ACC112 (cell line): ENCODE data around the gene MYO3B.

Experiments
- H2AFZ ChIP-seq: fragments of 200-600 bp; sonication (generic); one replicate; pipeline ENCODE4 v1.6.0; 2017; ENCODE audit warnings: antibody characterized with exemption, low read length; ENCODE audit not compliant: unreplicated experiment
- H3K27ac ChIP-seq: fragments of 200-600 bp; sonication (generic); 2 replicates; pipeline ENCODE4 v1.5.1; 2014; ENCODE audit warnings: low read depth, mild to moderate bottlenecking, antibody characterized with exemption, low read length, moderate library complexity
- H3K27me3 ChIP-seq: fragments of 200-600 bp; sonication (generic); 2 replicates; pipeline ENCODE4 v1.6.1; 2014; ENCODE audit warnings: mild to moderate bottlenecking, antibody characterized with exemption, low read length, moderate library complexity, mixed read lengths; ENCODE audit not compliant: insufficient read depth
- H3K36me3 ChIP-seq: fragments of 200-600 bp; sonication (generic); 2 replicates; pipeline ENCODE4 v1.6.1; 2016; ENCODE audit warnings: mild to moderate bottlenecking, antibody characterized with exemption, low read length, moderate library complexity, mixed read lengths; ENCODE audit not compliant: insufficient read depth
- H3K4me1 ChIP-seq: fragments of 200-600 bp; sonication (generic); one replicate; pipeline ENCODE4 v1.6.1; 2016; ENCODE audit warnings: low read length, mixed read lengths; ENCODE audit not compliant: insufficient read depth, unreplicated experiment, control insufficient read depth
- H3K4me3 ChIP-seq: fragments of 200-600 bp; sonication (generic); 2 replicates; pipeline ENCODE4 v1.5.1; 2014; ENCODE audit warnings: mild to moderate bottlenecking, low read depth, low read length
- H3K79me2 ChIP-seq: fragments of 200-600 bp; sonication (generic); one replicate; pipeline ENCODE4 v1.6.0; 2016; ENCODE audit warnings: low read length; ENCODE audit not compliant: control insufficient read depth, unreplicated experiment, insufficient read depth

Gene MYO3B

DNA sequence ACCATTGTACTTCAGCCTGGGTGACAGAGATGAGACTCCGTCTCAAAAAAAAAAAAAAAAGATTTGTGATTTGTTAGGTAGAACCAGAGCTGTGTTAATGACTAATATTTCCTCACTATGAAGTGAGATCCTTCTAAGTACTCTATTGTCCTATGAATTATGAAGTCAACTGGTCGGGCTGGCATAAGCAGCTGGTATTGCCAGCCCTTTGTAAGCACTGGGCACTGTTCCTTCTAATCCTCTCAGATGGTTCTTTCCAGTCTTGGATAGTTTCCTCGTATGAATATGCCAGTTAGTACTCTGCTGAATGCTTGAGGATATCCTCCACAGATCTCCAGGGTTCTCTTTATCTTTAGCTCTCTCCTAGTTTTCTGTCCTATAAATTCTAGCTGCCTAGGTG lies 314.1 kb downstream of the MYO3B start:
- no peak overlapping the region for H3K4me3 ChIP-seq
- H3K4me1 ChIP-seq = peaks cover 9% of the 10 kb centered on the region
- no peaks in the 10 kb centered on the region for H3K79me2 ChIP-seq
- H3K36me3 ChIP-seq = no peaks in the 10 kb centered on the region
- no peak overlapping the region for H3K27ac ChIP-seq
- peaks cover 12% of the 10 kb centered on the region for H3K27me3 ChIP-seq
- no peak overlapping the region for H2AFZ ChIP-seq

DNA sequence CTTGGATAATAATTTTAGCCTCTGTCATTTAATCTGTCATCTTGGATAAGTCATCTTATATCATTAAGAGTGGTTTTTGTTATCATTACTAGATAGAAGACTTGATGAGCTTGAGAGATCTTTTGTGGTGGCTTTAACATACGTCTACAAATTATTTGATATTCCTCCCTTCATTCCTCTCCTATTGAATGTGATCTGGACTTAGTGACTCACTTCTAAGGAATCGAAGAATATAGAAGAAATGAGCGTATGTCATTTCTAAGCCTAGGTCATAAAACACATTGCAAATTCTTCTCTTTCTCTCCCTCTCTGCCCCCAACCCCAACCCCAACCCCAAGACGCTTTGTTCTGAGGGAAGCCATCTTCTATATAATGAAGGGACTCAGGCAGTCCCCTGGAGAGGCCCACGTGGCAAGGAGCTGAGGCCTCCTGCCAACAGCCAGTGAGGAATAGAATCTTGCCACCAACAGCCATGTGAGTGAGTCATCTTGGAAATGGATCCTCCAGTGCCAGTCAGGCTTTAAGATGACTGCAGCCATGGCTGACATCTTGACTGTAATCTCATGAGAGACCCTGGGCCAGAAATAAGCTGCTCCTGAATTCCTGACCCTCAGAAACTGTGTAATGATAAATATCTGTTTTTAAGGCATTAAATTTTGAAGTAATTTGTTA lies 315.6 kb downstream of the MYO3B start:
- H2AFZ ChIP-seq = peak overlapping the region; percentile 60
- no peak overlapping the region for H3K4me3 ChIP-seq
- H3K79me2 ChIP-seq = no peaks in the 10 kb centered on the region
- peaks cover 14% of the 10 kb centered on the region for H3K27me3 ChIP-seq
- H3K27ac ChIP-seq = no peak overlapping the region
- H3K4me1 ChIP-seq = peaks cover 9% of the 10 kb centered on the region
- no peaks in the 10 kb centered on the region for H3K36me3 ChIP-seq

DNA sequence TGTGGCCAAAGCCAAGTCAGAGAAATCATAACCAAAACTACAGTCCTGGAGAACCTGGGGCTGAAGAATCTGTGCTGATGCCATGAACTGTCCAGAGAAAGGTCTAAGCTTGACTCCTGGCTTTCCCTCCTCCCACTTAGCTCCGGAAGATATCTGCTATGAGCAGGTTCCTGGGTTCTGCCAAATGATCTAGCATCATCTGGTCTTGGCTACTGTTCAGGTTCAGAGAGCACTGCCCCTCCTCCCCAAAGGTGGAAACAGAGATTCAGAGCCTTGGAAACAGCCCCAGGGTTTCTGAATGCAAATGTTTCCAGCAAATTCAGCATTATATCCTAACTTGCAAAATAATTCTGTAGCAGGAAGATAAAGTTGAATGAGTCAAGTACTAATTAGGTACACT lies 317.9 kb downstream of the MYO3B start:
- no peak overlapping the region for H2AFZ ChIP-seq
- H3K27ac ChIP-seq = no peak overlapping the region
- no peaks in the 10 kb centered on the region for H3K36me3 ChIP-seq
- H3K4me1 ChIP-seq = peaks cover 9% of the 10 kb centered on the region
- peaks cover 16% of the 10 kb centered on the region; the same call in 1 of the 2 replicates for H3K27me3 ChIP-seq
- H3K79me2 ChIP-seq = no peaks in the 10 kb centered on the region
- H3K4me3 ChIP-seq = no peak overlapping the region

DNA sequence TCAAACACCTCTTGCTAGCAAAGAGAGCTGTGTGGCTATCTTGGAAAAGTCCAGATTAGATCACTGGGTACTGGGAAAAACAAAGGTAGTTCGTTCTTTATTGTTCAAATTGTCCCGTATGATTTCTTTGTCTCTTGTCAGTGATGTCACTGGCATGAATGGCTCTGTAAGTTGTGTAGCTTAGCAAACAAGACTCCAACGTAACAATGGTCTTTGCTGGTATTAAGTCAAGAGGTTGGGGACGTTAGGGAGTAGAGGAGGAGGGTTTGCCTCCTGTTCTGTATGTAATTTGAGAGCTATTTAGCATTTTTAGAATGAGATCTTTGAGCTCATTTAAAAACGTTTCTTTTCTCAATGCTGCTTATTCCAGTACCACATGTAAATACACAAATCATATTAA lies 320.7 kb downstream of the MYO3B start:
- H3K27ac ChIP-seq = no peak overlapping the region
- peaks cover 29% of the 10 kb centered on the region for H3K27me3 ChIP-seq
- H2AFZ ChIP-seq = no peak overlapping the region
- no peaks in the 10 kb centered on the region for H3K36me3 ChIP-seq
- H3K79me2 ChIP-seq = no peaks in the 10 kb centered on the region
- no peak overlapping the region for H3K4me3 ChIP-seq
- H3K4me1 ChIP-seq = peaks cover 5% of the 10 kb centered on the region

DNA sequence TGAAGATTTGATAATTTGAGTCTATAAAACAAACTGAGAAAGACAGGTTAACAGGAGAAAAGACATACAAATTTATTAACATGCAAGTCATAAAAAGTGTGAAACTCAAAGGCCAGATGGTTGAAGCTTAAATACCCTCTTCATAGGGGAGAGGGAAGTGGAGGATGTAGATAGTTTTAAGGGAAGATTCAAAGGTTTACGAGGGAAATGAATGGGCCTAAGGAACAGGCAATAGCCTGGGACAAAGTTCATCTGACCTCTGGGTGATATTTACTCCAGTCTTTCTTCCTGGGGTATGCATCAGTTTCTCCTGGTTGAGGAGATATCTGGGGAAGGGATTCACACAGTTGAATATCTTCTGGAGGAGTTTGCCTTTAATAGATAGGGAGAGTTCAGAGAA lies 322.2 kb downstream of the MYO3B start:
- Histone ChIP-seq H3K27ac (no peak overlapping the region), H3K36me3 (no peaks in the 10 kb centered on the region), H3K27me3 (peaks cover 29% of the 10 kb centered on the region), H3K79me2 (no peaks in the 10 kb centered on the region), H2AFZ (no peak overlapping the region), H3K4me1 (no peaks in the 10 kb centered on the region), H3K4me3 (no peak overlapping the region)

DNA sequence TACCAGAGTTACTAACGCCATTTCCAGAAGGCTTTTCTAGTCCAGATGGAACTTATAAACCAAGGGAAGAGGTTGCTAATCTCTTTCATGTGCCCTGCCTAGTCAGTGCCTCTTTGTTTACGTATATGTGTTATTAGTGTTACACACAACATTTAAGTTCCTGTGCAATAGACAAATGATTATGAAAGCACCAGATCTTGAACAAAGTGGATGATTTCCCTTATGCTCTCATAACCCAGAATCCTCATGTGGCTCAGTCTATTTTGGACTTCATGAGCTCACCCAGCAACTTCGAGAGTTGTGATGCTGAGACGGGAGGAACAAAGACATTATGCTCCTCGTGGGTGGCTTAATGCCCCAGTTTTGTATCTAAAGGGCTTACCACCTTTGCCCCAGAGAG lies 322.8 kb downstream of the MYO3B start:
- no peaks in the 10 kb centered on the region for H3K79me2 ChIP-seq
- no peak overlapping the region for H3K27ac ChIP-seq
- H2AFZ ChIP-seq = no peak overlapping the region
- no peaks in the 10 kb centered on the region for H3K4me1 ChIP-seq
- H3K36me3 ChIP-seq = no peaks in the 10 kb centered on the region
- H3K4me3 ChIP-seq = no peak overlapping the region
- H3K27me3 ChIP-seq = peaks cover 25% of the 10 kb centered on the region

DNA sequence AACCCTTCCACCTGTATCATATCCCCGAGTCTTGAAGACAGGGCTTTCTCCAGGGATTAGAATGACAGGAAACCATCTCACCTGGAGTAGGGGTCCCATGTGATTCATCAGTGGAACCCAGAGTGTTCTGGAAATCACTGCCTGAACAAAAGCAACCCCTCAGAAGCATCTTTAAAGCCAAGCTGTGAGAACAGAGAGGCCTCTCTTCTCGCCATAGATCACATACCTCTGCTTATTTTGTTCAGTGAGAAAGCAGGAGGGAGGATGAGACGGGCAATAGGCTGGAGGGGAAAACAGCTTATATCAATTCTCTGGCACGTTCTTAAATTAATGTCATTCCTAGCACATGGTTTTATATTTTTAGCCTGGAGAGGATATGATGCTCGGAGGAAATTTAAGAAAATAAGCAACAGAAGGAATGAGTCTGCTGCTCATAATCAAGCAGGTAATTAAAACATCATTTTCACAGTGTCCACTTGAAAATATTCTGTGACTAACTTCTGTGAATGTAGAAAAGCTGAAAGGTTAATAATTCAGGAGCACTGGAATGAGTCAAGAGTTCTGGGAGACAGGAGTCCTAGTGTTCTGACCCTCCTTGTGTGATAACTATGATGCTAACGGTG lies 323.6 kb downstream of the MYO3B start:
- no peak overlapping the region for H3K4me3 ChIP-seq
- no peaks in the 10 kb centered on the region for H3K36me3 ChIP-seq
- no peak overlapping the region for H3K27ac ChIP-seq
- H3K4me1 ChIP-seq = no peaks in the 10 kb centered on the region
- no peak overlapping the region for H2AFZ ChIP-seq
- peaks cover 23% of the 10 kb centered on the region for H3K27me3 ChIP-seq
- no peaks in the 10 kb centered on the region for H3K79me2 ChIP-seq

DNA sequence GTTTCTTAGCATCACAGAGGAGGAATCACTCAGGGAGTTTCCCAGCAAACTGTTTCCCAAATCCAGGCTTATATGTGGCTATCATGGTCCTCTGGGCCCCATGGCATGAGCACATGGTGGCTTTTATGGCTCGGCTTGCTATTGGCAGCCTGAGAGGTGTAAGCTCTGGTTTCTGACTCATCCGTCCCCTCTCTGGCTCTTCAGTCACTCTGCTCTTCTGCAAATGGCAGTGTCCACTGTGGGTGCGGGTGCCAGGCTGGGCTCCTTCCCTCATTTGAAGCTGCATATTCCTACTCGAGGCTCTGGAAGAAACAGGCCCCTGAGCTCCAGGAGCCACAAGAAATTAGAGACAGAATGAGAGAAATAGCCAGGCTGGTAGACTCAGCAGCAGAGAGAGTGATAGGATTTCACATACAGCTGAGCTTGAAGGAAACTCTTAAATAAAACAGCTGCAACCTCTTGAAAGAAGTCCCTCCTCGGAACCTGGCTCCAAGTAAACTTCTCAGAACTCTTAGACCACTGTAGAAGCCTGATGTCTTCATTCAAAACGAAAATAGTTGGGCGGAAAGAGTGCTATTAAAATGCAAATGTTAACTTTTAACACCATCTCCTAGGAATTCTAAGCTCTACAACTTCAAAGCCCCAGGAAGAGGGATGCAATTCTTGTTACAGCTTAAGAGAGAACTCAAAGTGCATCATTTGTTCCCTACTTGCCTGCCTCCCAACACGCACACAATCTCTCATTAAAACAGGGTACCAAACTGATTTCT lies 324.6 kb downstream of the MYO3B start:
- H3K27ac ChIP-seq = no peak overlapping the region
- no peaks in the 10 kb centered on the region for H3K4me1 ChIP-seq
- H3K27me3 ChIP-seq = peaks cover 23% of the 10 kb centered on the region
- no peaks in the 10 kb centered on the region for H3K79me2 ChIP-seq
- H3K4me3 ChIP-seq = no peak overlapping the region
- H3K36me3 ChIP-seq = no peaks in the 10 kb centered on the region
- no peak overlapping the region for H2AFZ ChIP-seq

DNA sequence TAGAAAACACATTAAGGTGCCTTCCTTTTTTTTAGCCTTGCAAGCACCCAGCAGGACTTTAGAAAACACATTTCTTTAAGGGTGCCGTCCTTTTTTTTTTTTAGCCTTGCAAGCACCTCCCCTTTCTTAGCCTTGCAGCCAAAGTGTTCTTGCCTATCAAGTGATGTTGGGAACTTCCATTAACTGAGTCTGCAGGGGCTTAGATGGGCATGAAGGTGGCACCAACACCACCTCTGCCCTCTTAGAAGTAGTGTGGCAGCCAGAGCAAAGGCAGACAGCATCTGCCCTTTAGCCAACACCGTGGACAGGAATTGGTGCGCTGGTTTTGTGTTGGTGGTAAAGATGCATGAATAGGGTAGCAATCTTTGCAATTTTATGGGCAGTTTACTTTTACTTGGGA lies 325.6 kb downstream of the MYO3B start:
- H3K27ac ChIP-seq = no peak overlapping the region
- peaks cover 23% of the 10 kb centered on the region for H3K27me3 ChIP-seq
- H3K4me1 ChIP-seq = no peaks in the 10 kb centered on the region
- no peak overlapping the region for H3K4me3 ChIP-seq
- H2AFZ ChIP-seq = no peak overlapping the region
- no peaks in the 10 kb centered on the region for H3K79me2 ChIP-seq
- H3K36me3 ChIP-seq = no peaks in the 10 kb centered on the region

DNA sequence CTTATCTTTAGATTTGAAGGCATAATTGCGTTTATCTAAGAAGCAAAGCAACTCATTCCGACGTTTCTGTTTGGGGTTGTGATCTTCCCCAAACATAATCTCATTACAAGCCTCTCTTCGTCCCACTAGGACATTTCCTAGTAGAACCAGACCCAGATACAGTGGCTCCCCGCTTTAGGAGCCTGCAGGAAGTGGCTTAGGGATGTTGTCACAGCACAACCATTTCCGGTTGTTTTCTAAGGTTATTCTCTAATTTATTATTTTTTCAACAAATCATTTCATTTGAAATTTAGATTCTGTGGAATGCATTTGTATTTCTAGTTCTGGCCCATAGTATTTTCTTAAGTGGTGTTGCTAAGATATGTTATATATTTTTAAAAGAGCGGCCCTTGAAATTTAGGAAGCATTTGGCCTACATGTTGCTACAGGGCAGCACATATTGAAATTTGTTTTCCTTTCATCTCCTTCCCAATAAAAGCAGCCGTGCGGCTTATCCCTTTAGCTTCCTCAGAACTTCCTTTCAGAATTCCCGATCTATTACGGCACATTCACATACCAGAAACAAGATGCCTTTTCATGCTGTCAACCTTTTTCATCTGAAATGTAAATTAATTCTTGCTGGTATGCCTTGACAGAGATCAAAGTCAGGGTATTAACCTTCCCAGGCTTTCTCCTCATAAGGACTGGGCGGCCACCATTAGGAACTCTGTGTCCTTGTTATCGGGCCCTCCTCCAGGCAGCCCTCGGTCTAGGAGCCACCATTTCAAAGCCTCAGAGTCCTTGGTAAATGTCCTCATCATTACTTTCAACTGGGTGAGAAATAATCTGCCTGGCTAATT lies 326.2 kb downstream of the MYO3B start:
- no peaks in the 10 kb centered on the region for H3K79me2 ChIP-seq
- no peaks in the 10 kb centered on the region for H3K36me3 ChIP-seq
- no peaks in the 10 kb centered on the region for H3K4me1 ChIP-seq
- no peak overlapping the region for H3K4me3 ChIP-seq
- H3K27me3 ChIP-seq = peaks cover 24% of the 10 kb centered on the region
- no peak overlapping the region for H2AFZ ChIP-seq
- H3K27ac ChIP-seq = no peak overlapping the region
